Uterus (tissue), 2 donors: ENCODE measurements around the gene PTTG1IP2.

Source experiments
- CTCF ChIP-seq, 4 experiments: fragments of 200-600 bp in 2 of 4; fragments of 450-650 bp in 2 of 4; sonication (generic) in 2 of 4; IDR thresholded peaks; one replicate each; pipeline ENCODE4 v1.5.1; 2016 to 2019; ENCODE audit warnings: antibody characterized with exemption in 4 of 4, mild to moderate bottlenecking in 2 of 4, moderate library complexity in 1 of 4
- POLR2A ChIP-seq, 2 donors: fragments of 450-650 bp; IDR thresholded peaks; one replicate each; pipeline ENCODE4 v1.6.1; 2016; ENCODE audit warnings: antibody characterized with exemption in 2 of 2, mild to moderate bottlenecking in 1 of 2, moderate library complexity in 1 of 2

- no peak for TF ChIP-seq POLR2A (IDR thresholded peaks at IDR 0.05)
- TF ChIP-seq CTCF (IDR thresholded peaks at IDR 0.05): no peak
Observed at GRCh38 chr7:90446137-90446899, 23.1 kb upstream of the PTTG1IP2 start.
